Pancreas (tissue), 10 donors: ENCODE measurements around the gene TPPP3. TPM values are rescaled to one million over a fixed set of nuclear protein-coding genes. Genes with fewer than 3 reads are reported as not detected.

Experiments used
- ATAC-seq, 4 donors: fragments of 200-7000 bp; cut with Tn5 transposase; one replicate each; pipeline versions ENCODE4 v1.8.0 to v1.9.1; 2020; ENCODE audit warnings: mild to moderate bottlenecking in 4 of 4, moderate library complexity in 4 of 4
- DNase-seq, 6 donors: peaks; one replicate each; pipeline ENCODE4 v3.0.0-alpha.2; 2020
- FAIRE-seq: peaks from 2 replicates; lab custom pipeline; 2012; peaks lifted over from hg19 to GRCh38; lab: Jason Lieb, UNC
- H3K27ac ChIP-seq, 4 donors: fragments of 200-600 bp; sonication (generic); 1 replicate in 3 of 4; 2 replicates in 1 of 4; pipeline versions ENCODE4 v1.5.0 to v1.8.0; 2020
- H3K27me3 ChIP-seq, 4 donors: fragments of 200-600 bp; one replicate each; pipeline ENCODE4 v1.8.0; 2021
- H3K36me3 ChIP-seq, 3 donors: fragments of 200-600 bp; sonication (generic) in 1 of 3; one replicate each; pipeline versions ENCODE4 v1.5.0 to v1.8.0; 2020 to 2021
- H3K4me1 ChIP-seq, 3 donors: fragments of 200-600 bp; one replicate each; pipeline ENCODE4 v1.8.0; 2021
- H3K4me3 ChIP-seq, 4 donors: fragments of 200-600 bp; sonication (generic) in 2 of 4; one replicate each; pipeline versions ENCODE4 v1.5.0 to v1.8.0; 2020 to 2021
- H3K9me3 ChIP-seq, 4 donors: fragments of 200-600 bp; one replicate each; pipeline ENCODE4 v1.8.0; 2021
- WGBS, 2 donors: extraction: QIAGEN DNeasy Blood & Tissue Kit; methylation state at CpG; one replicate each; pipeline ENCODE4 v1.1.7; 2013; 5-methylcytosine and 5-hydroxymethylcytosine counted together
- intact Hi-C, 3 donors: fragments of 100-400 bp; cut with DNase I; formaldehyde crosslinking; loops; one replicate each; pipeline versions ENCODE4 v1.11.1 to v1.14.2; 2022
- polyA plus RNA-seq, 2 donors: library from polyadenylated mRNA; stranded (reverse); fragments of 200-250 nt; gene quantifications; one replicate each; pipeline ENCODE4 v1.2.3, GENCODE V29; 2013
- total RNA-seq, 6 donors: library from RNA; stranded (reverse); fragmentation: NEBNext Ultra II Directional in 4 of 6; extraction: Animal tissue kit (Norgen Biotek cat#: 25700) in 4 of 6; gene quantifications; one replicate each; pipeline versions ENCODE4 v1.2.1 to v1.2.4, GENCODE V29; 2021 to 2023
- TF ChIP-seq, protein P1 (sequence below), 4 donors: fragments of 200-600 bp; sonication (generic) in 3 of 4; IDR thresholded peaks; one replicate each; pipeline versions ENCODE4 v1.5.0 to v1.8.0; 2021; ENCODE audit warnings: antibody characterized with exemption in 4 of 4
- donor health status: healthy with polysubstance abuse.
- donor health status: DM: no; HTN: no; CAD: no; lungs with moderate emphysema.
- donor health status: DM: no; HTN: no; CAD: no.
- donor health status: control.
- donor health status: control.
- donor health status: Bipolar disorder and iron deficiency.
- donor health status: DM: yes; HTN: yes; CAD: no.
- donor health status: DM: no; HTN: no; CAD: no.
- donor health status: DM: no; HTN: no; CAD: no.
- donor health status: DM: yes; HTN: yes; CAD: no.

TPPP3 gene
- total and polyA plus RNA-seq, 8 donors: 4.5 to 76.2 (median 10.6) TPM

DNA sequence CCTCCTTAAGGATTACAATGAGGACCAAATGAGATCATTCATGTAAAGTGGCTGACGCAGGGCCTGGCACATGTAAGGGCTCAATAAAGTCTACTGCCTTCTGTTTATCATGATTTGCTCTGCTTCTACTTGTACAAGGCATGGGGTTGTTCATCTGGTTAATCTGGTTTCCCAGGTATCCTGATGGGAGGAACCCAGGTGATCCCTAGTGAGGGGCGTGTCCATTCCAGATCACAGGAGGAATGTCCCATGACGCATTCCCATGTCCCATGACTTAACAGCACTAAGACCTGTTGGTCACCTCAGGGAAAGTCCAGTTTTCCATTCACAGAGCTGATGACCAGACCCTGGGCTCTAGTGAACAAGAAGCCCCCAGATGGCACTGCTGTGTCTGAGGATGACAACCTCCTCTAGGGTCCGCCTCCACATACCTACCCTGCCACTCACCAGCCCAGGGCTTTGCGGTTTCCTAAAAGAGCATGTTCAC lies 11.5 kb upstream of the TPPP3 start:
- ATAC-seq (peak; percentile 88 to 92 (median 90)), DNase-seq (peak in 4 of 6 donors; percentile 79 to 88 (median 84)), FAIRE-seq (peak; percentile 41)
- Histone ChIP-seq H3K27me3 (no peaks in the 10 kb centered on the region), H3K9me3 (no peaks in the 10 kb centered on the region), H3K4me3 (no peak overlapping the region), H3K36me3 (no peaks in the 10 kb centered on the region), H3K27ac (peak overlapping the region; percentile 50 to 91 (median 80)), H3K4me1 (peaks cover 9 to 17% (median 16%) of the 10 kb centered on the region in 3 donors)
- 38 to 45% methylated on average over 5 of the region's 5 CpGs for WGBS, 2 donors
- TF ChIP-seq, protein P1, sequence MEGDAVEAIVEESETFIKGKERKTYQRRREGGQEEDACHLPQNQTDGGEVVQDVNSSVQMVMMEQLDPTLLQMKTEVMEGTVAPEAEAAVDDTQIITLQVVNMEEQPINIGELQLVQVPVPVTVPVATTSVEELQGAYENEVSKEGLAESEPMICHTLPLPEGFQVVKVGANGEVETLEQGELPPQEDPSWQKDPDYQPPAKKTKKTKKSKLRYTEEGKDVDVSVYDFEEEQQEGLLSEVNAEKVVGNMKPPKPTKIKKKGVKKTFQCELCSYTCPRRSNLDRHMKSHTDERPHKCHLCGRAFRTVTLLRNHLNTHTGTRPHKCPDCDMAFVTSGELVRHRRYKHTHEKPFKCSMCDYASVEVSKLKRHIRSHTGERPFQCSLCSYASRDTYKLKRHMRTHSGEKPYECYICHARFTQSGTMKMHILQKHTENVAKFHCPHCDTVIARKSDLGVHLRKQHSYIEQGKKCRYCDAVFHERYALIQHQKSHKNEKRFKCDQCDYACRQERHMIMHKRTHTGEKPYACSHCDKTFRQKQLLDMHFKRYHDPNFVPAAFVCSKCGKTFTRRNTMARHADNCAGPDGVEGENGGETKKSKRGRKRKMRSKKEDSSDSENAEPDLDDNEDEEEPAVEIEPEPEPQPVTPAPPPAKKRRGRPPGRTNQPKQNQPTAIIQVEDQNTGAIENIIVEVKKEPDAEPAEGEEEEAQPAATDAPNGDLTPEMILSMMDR (IDR thresholded peaks at IDR 0.05): no peak
- intact Hi-C loops: loop anchor here in 1 of 3 donors (5.0 kb wide), 1 partner anchor 42 kb away; no protein-coding TSS in a partner anchor

DNA sequence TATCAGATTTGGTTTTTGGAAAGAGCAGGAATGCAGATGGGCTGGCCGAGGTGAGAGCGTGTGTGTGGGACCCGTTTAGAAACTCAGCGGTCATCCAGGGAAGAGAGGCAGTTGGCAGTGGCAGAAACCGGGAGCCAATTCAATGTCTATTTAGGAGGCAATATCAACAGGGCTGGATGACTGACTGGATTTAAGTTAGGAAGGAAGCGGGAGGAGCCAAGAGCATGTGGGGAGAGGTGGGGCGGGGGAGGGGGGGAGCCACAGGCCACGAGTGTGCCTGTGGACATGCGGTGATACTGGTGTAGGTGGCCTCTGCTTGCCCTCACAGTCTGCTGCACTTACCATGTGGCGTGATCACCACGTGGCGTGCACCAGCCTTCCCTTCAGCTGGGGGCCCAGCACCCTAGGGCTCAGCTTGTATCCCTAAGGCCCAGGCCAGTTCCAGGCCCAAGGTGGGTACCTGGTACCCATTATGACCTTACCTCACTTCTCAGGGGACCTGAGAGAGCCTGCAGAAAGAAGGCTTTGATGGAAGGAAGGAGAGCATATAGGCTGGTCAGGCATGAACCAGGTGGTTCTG lies 10.8 kb upstream of the TPPP3 start:
- WGBS, 2 donors: 64 to 66% methylated on average over 12 of the region's 12 CpGs
- Histone ChIP-seq H3K27me3 (no peaks in the 10 kb centered on the region), H3K27ac (peak overlapping the region; percentile 50 to 91 (median 80)), H3K36me3 (no peaks in the 10 kb centered on the region), H3K4me3 (no peak overlapping the region), H3K9me3 (no peaks in the 10 kb centered on the region), H3K4me1 (peaks cover 9 to 20% (median 16%) of the 10 kb centered on the region in 3 donors)
- intact Hi-C loops: loop anchor here in 1 of 3 donors (5.0 kb wide), 1 partner anchor 42 kb away; no protein-coding TSS in a partner anchor
- ATAC-seq: peak in 3 of 4 donors; percentile 6 to 35 (median 6)
- DNase-seq: no peak
- TF ChIP-seq, protein P1 (IDR thresholded peaks at IDR 0.05): no peak
- no peak for FAIRE-seq

DNA sequence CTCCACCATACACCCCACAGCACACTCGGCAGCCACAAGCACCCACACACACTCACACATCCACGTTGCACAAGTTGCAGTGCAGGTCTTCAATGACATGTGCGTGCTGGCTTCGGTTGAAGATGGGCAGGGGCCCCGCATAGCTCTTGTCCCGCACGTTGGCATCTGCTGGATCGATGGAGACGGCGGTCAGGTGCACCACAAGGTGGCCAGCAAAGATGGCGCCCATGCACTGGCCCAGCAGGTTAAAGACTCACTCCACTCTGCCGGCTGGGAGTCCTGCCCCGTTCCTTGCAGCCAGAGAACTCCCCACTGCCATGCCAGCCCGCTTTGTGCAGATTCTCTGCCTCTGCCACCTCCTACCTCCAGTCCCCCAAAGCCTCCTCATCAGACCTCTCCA lies 7.6 kb upstream of the TPPP3 start:
- H3K27ac ChIP-seq: no peak overlapping the region
- peaks cover 17 to 28% (median 25%) of the 10 kb centered on the region in 3 donors for H3K4me1 ChIP-seq
- no peak overlapping the region for H3K4me3 ChIP-seq
- no peak for FAIRE-seq
- intact Hi-C loops: loop anchor here in 1 of 3 donors (5.0 kb wide), 1 partner anchor 39 kb away; no protein-coding TSS in a partner anchor
- H3K36me3 ChIP-seq: no peaks in the 10 kb centered on the region
- no peaks in the 10 kb centered on the region for H3K9me3 ChIP-seq
- ATAC-seq: no peak
- peak in 1 of 6 donors; percentile 59 for DNase-seq
- no peaks in the 10 kb centered on the region for H3K27me3 ChIP-seq
- TF ChIP-seq, protein P1 (IDR thresholded peaks at IDR 0.05): no peak
- WGBS, 2 donors: 94 to 98% methylated on average over 14 of the region's 14 CpGs

DNA sequence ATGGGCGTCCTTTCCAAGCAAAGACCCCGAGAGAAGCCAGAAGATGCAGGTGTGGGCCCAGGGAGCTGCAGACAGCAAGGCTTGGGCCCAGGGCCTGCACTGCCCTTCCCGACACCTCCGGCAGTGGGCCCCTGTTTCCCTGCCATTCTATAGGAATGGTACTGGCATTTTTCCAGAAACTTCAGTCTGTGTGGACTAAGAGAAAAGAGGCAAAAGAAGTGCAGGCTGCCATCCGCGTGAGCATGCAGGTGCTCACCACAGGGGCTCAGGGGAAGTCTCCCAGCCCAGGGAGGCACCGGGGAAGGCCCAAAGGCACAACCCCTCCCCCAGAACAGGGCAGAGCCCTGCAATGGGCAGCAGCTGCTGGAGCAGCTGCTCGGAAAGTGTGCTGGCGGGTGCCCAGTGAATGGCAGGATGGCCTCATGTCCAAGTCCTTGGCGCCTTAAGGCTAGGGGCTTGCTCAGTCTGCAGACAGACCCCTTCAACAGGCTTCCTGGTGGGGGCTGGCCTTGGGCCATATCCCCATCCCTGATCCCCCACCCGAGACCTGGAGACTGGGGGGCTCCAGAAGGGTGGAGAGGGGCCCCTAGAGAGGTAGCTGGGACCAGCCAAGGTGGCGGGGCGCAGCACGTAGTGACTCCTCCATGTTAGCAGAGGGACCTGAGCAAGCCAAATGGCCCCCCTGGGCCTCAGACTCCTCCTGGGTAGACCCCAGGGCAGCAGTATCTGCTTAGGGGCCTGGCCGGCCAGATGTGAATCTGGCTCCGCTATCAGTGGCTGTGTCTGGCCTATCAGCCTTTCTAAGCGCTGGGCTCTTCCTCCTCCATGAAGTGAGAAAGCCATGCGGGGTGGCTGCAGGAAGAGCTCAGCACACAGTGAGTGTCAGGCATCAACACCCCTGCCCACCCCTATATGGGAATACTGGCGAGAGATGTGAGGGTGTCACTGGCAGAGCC lies 6.7 kb upstream of the TPPP3 start:
- H3K27ac ChIP-seq: no peak overlapping the region
- no peaks in the 10 kb centered on the region for H3K27me3 ChIP-seq
- no peaks in the 10 kb centered on the region for H3K36me3 ChIP-seq
- no peak for FAIRE-seq
- no peak for ATAC-seq
- 70 to 73% methylated on average over 19 of the region's 19 CpGs for WGBS, 2 donors
- H3K9me3 ChIP-seq: no peaks in the 10 kb centered on the region
- TF ChIP-seq, protein P1 (IDR thresholded peaks at IDR 0.05): peak in 1 of 4 donors; percentile 5
- peak in 3 of 6 donors; percentile 21 to 66 (median 27) for DNase-seq
- intact Hi-C loops: loop anchor here in 1 of 3 donors (5.0 kb wide), 1 partner anchor 38 kb away; no protein-coding TSS in a partner anchor
- H3K4me3 ChIP-seq: no peak overlapping the region
- H3K4me1 ChIP-seq: peaks cover 24 to 34% (median 31%) of the 10 kb centered on the region in 3 donors
